Transverse colon (tissue), 4 donors: ENCODE measurements around the gene GOLGA2. TPM values are rescaled to one million over a fixed set of nuclear protein-coding genes. Genes with fewer than 3 reads are reported as not detected.
A peak's percentile ranks its signal among the peaks of the same experiment; 100 is the strongest.

ENCODE experiments used
- DNase-seq: peaks from one replicate; pipeline ENCODE4 v3.0.0-alpha.2; 2019
- H3K27ac ChIP-seq, 4 donors: fragments of 200-600 bp; sonication (generic); 2 replicates each; pipeline ENCODE4 v1.5.1; 2016 to 2018; ENCODE audit warnings: inconsistent platforms in 4 of 4
- H3K27me3 ChIP-seq: fragments of 200-600 bp; sonication (generic); 2 replicates; pipeline ENCODE4 v1.5.1; 2017; ENCODE audit warnings: inconsistent platforms
- H3K36me3 ChIP-seq, 4 donors: fragments of 200-600 bp; sonication (generic); 2 replicates each; pipeline ENCODE4 v1.5.1; 2017 to 2019; ENCODE audit warnings: inconsistent platforms in 4 of 4
- H3K4me1 ChIP-seq, 4 donors: fragments of 200-600 bp; sonication (generic); 2 replicates each; pipeline ENCODE4 v1.5.1; 2017 to 2020; ENCODE audit warnings: inconsistent platforms in 4 of 4
- H3K4me3 ChIP-seq, 4 donors: fragments of 200-600 bp; sonication (generic); 1 replicate in 1 of 4; 2 replicates in 3 of 4; pipeline versions ENCODE4 v1.5.1 to v1.6.1; 2017 to 2019; ENCODE audit warnings: inconsistent platforms in 4 of 4
- H3K9me3 ChIP-seq, 2 donors: fragments of 200-600 bp; sonication (generic); 2 replicates each; pipeline ENCODE4 v1.5.1; 2017 to 2019; ENCODE audit warnings: inconsistent platforms in 2 of 2
- CTCF ChIP-seq, 5 experiments: fragments of 200-600 bp in 3 of 5; fragments of 450-650 bp in 2 of 5; sonication (generic) in 3 of 5; IDR thresholded peaks; 1 replicate in 2 of 5; 2 replicates in 3 of 5; pipeline ENCODE4 v1.5.1; 2016 to 2017; ENCODE audit warnings: antibody characterized with exemption in 5 of 5, inconsistent platforms in 3 of 5, mild to moderate bottlenecking in 2 of 5, moderate library complexity in 1 of 5
- EP300 ChIP-seq: sonication (generic); formaldehyde crosslinking; IDR thresholded peaks from one replicate; pipeline ENCODE4 v1.6.1; 2017; ENCODE audit warnings: antibody characterized with exemption, low read depth
- POLR2A ChIP-seq: fragments of 450-650 bp; IDR thresholded peaks from one replicate; pipeline ENCODE4 v1.6.1; 2016; ENCODE audit warnings: antibody characterized with exemption, mild to moderate bottlenecking, moderate library complexity
- POLR2AphosphoS5 ChIP-seq, 3 donors: sonication (generic); formaldehyde crosslinking; IDR thresholded peaks; one replicate each; pipeline ENCODE4 v1.6.1; 2016; ENCODE audit warnings: antibody characterized with exemption in 3 of 3
- WGBS, 2 donors: methylation state at CpG; one replicate each; pipeline ENCODE4 v1.1.5; 2018; ENCODE audit warnings: low coverage in 1 of 2; 5-methylcytosine and 5-hydroxymethylcytosine counted together
- in situ Hi-C, 4 donors: fragments of 200-750 bp; cut with MboI; loops; one replicate each; pipeline versions ENCODE4 v1.15.0 to v1.15.1; 2017; ENCODE audit warnings: low sequenced_read_pairs in 3 of 4, low pct_ligation_motif_present in 1 of 4, low pct_unique_long_range_greater_than_20kb in 1 of 4
- intact Hi-C: fragments of 100-400 bp; cut with DNase I; formaldehyde crosslinking; loops from one replicate; pipeline ENCODE4 v1.15.1; 2023; ENCODE audit warnings: low total_unique reads
- total RNA-seq, 4 donors: library from RNA; depleted of rRNA; stranded (reverse); fragments of >200 nt; gene quantifications; one replicate each; pipeline ENCODE4 v1.1.0, GENCODE V29; 2016

Gene GOLGA2
- total RNA-seq, 4 donors from 2014 or later: 69.9 to 206 (median 75.5) TPM

GRCh38 chr9:128215491-128216409 lies 60.1 kb downstream of the GOLGA2 start:
- Histone ChIP-seq H3K4me1 (peaks cover 4 to 16% (median 10%) of the 10 kb centered on the region in 4 donors), H3K27ac (peak overlapping the region; percentile 27 to 43 (median 34)), H3K4me3 (no peak overlapping the region), H3K27me3 (no peaks in the 10 kb centered on the region), H3K36me3 (no peaks in the 10 kb centered on the region), H3K9me3 (no peaks in the 10 kb centered on the region)
- intact Hi-C loops (no loop called here), in situ Hi-C loops (no loop called here)
- no peak for DNase-seq
- 75% methylated on average over 9 of the region's 10 CpGs; no CpG with 5 or more reads in 1 of the 2 donors for WGBS, 2 donors
- TF ChIP-seq CTCF (IDR thresholded peaks at IDR 0.05) (no peak), EP300 (no peak), POLR2A (no peak), POLR2AphosphoS5 (IDR thresholded peaks at IDR 0.05) (no peak)

GRCh38 chr9:128214571-128215490 lies 61.0 kb downstream of the GOLGA2 start:
- 81 to 100% methylated on average over 2 to 21 of the region's 21 CpGs for WGBS, 2 donors
- in situ Hi-C loops (no loop called here), intact Hi-C loops (no loop called here)
- no peaks in the 10 kb centered on the region for H3K36me3 ChIP-seq
- H3K4me3 ChIP-seq: no peak overlapping the region
- TF ChIP-seq POLR2AphosphoS5 (IDR thresholded peaks at IDR 0.05) (no peak), CTCF (IDR thresholded peaks at IDR 0.05) (no peak), EP300 (no peak), POLR2A (no peak)
- DNase-seq: no peak
- H3K27ac ChIP-seq: peak overlapping the region; percentile 27 to 43 (median 32)
- no peaks in the 10 kb centered on the region for H3K9me3 ChIP-seq
- peaks cover 4 to 18% (median 10%) of the 10 kb centered on the region in 4 donors for H3K4me1 ChIP-seq
- no peaks in the 10 kb centered on the region for H3K27me3 ChIP-seq

GRCh38 chr9:128213746-128214497 lies 61.9 kb downstream of the GOLGA2 start:
- H3K36me3 ChIP-seq: no peaks in the 10 kb centered on the region
- no peak for TF ChIP-seq POLR2AphosphoS5 (IDR thresholded peaks at IDR 0.05)
- no peak for TF ChIP-seq EP300
- TF ChIP-seq CTCF (IDR thresholded peaks at IDR 0.05): no peak
- TF ChIP-seq POLR2A: no peak
- no peaks in the 10 kb centered on the region for H3K9me3 ChIP-seq
- no peak for DNase-seq
- H3K4me1 ChIP-seq: peaks cover 4 to 18% (median 8%) of the 10 kb centered on the region in 4 donors
- intact Hi-C loops (no loop called here), in situ Hi-C loops (no loop called here)
- H3K27me3 ChIP-seq: no peaks in the 10 kb centered on the region
- 88% methylated on average over 12 of the region's 12 CpGs; no CpG with 5 or more reads in 1 of the 2 donors for WGBS, 2 donors
- H3K27ac ChIP-seq: no peak overlapping the region
- H3K4me3 ChIP-seq: no peak overlapping the region
